Spinal cord (tissue), 10 donors: ENCODE data around the gene SPEG. TPM values are rescaled to one million over a fixed set of nuclear protein-coding genes. Genes with fewer than 3 reads are reported as not detected.
"Not testable (repeated sequence)": the region's sequence is repeated elsewhere in the genome, so short reads cannot be mapped to it uniquely, and the experiment has no call there.

Experiments used
- DNase-seq, 6 donors: peaks; one replicate each; pipeline versions ENCODE4 v3.0.0 to v3.0.0-alpha.2; 2013 to 2015; ENCODE audit warnings: low spot score in 6 of 6, low read depth in 4 of 6
- H3K27ac ChIP-seq: one replicate; pipeline ENCODE4 v1.5.1; 2013; ENCODE audit warnings: low read depth, low read length, control low read depth
- H3K27me3 ChIP-seq: one replicate; pipeline ENCODE4 v1.6.1; 2013; ENCODE audit warnings: low read length; ENCODE audit not compliant: control insufficient read depth, insufficient read depth
- H3K36me3 ChIP-seq: one replicate; pipeline ENCODE4 v1.6.1; 2013; ENCODE audit warnings: low read length; ENCODE audit not compliant: control insufficient read depth, insufficient read depth
- H3K4me1 ChIP-seq: one replicate; pipeline ENCODE4 v1.6.1; 2013; ENCODE audit warnings: low read length; ENCODE audit not compliant: control insufficient read depth, insufficient read depth
- H3K4me3 ChIP-seq: one replicate; pipeline ENCODE4 v1.5.1; 2013; ENCODE audit warnings: low read depth, low read length, control low read depth
- H3K9me3 ChIP-seq: one replicate; pipeline ENCODE4 v1.6.1; 2013; ENCODE audit warnings: low read length; ENCODE audit not compliant: control insufficient read depth, insufficient read depth
- WGBS: methylation state at CpG from one replicate; pipeline ENCODE4 v1.1.5; 2013; ENCODE audit warnings: missing lambda C conversion rate; ENCODE audit not compliant: insufficient coverage; 5-methylcytosine and 5-hydroxymethylcytosine counted together
- polyA plus RNA-seq, 2 donors: library from polyadenylated mRNA; unstranded; fragments of 120-200 nt; gene quantifications; one replicate each; pipeline ENCODE4 v1.2.1, GENCODE V29; 2013; ENCODE audit not compliant: insufficient read length in 2 of 2
- total RNA-seq, 2 donors: library from RNA; depleted of rRNA in 1 of 2; stranded (reverse); fragments of 120-200 nt in 1 of 2; fragments of >200 nt in 1 of 2; gene quantifications; one replicate each; pipeline versions ENCODE4 v1.2.3 to v1.2.4, GENCODE V29; 2013 to 2014
- donor health status: healthy.

Gene SPEG
- total and polyA plus RNA-seq, 4 donors, result 12.2 to 84.2 (median 46.0) TPM

DNA sequence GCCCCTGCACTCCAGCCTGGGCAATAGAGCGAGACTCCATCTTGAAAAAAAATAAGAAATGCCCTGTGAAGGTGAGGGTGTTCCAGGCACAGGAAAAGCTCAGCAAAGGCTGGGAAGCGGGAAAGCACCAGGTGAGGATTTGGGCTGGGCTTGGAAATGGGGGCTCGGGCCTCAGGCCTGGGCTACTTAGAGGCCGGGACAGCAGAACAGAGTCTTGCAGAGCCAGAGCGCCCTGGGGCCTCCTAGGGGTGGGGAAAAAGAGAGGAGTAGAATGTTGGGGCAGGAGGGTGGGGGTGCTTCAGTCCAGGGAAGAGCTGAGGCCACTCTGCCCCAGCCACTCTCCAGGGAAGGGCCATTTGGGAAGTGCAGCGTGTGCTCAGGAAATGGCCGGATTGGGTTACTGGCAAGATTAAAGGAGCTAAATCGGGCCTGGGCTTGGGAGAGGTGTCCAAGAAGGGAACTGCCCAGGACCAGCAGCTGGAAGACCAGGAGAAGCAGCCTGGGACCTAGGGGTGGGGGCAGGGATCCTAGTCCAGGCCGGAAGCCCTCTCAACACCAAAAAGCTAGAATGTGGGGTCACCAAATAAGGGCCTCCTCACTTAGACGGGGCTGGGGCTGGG, 30.2 kb upstream of the SPEG start:
- H3K27ac ChIP-seq, result no peak overlapping the region
- no peaks in the 10 kb centered on the region for H3K36me3 ChIP-seq
- no peaks in the 10 kb centered on the region for H3K27me3 ChIP-seq
- H3K9me3 ChIP-seq, result no peaks in the 10 kb centered on the region
- H3K4me3 ChIP-seq, result no peak overlapping the region
- WGBS, result 85% methylated on average over 9 of the region's 10 CpGs
- no peaks in the 10 kb centered on the region for H3K4me1 ChIP-seq
- DNase-seq, result no peak

GRCh38 chr2:219404954-219405353, 29.7 kb upstream of the SPEG start:
- 69% methylated on average over 6 of the region's 7 CpGs for WGBS
- Histone ChIP-seq H3K27me3 (no peaks in the 10 kb centered on the region), H3K9me3 (no peaks in the 10 kb centered on the region), H3K27ac (no peak overlapping the region), H3K4me1 (no peaks in the 10 kb centered on the region), H3K4me3 (no peak overlapping the region), H3K36me3 (no peaks in the 10 kb centered on the region)
- DNase-seq, result no peak

DNA sequence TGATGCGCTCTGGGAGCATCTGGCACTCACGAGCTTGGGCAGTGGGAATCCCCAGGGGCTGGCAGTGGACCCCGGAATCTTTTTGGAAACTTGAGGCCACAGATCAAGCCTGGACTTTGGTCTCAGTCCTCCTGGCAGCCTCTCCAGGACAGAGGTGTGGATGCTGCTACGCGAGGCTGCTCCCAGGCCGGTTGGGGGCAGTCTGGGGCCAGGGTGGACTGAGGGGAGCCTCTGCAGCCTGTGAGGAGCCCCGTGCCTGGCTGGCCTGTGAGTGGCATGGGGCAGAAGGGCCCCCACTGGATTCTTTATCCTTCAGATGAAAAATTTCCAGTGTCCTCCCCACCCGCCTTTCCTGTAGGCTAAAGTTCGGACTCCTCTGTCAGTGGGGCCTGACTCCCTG, 29.2 kb upstream of the SPEG start:
- H3K27ac ChIP-seq, result no peak overlapping the region
- WGBS, result 71% methylated on average over 7 of the region's 9 CpGs
- no peaks in the 10 kb centered on the region for H3K36me3 ChIP-seq
- H3K9me3 ChIP-seq, result no peaks in the 10 kb centered on the region
- H3K27me3 ChIP-seq, result no peaks in the 10 kb centered on the region
- no peaks in the 10 kb centered on the region for H3K4me1 ChIP-seq
- no peak for DNase-seq
- no peak overlapping the region for H3K4me3 ChIP-seq

DNA sequence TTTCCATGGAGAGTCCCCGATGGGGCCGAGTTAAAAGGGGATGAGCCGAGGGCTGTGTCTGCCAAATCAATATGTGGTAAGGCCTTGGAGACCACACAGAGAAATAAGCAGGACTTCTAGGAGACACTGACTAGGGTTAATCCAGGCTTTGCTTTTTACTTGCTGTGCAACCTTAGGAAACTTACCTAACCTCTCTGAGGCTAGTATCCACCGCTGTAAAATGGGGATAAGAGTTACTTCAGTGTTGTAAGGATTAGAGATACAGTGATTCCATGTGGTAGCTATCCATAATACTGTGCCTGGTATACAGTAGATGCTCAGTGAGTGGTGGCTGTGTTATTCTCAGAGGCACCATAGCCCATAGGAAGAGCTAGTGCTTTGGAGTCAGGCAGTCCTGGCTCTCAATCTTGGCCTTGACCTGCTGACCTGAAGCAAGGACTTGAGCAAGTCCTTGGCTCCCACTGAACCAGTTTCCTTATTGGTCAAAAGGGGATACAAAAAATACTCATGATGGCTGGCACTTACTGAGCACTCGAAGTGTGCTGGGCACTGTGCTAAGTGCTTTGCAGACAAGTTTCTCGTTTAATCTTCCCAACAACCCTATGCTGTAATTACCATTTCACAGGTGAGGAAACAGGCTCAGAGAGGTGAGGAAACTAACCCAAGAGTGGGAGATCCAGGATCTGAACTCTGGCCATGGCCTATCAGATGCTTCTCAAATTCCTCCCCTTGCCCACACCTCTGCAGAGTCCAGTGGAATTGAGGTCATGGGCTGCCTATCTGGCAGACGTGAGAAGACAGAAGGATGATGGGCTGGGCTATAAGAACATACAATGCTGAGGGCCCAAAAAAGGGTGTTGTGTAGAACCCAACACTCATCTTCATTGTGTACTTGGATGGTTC, 28.4 kb upstream of the SPEG start:
- Histone ChIP-seq H3K4me3 (no peak overlapping the region), H3K4me1 (no peaks in the 10 kb centered on the region), H3K9me3 (no peaks in the 10 kb centered on the region), H3K27ac (no peak overlapping the region), H3K36me3 (no peaks in the 10 kb centered on the region), H3K27me3 (no peaks in the 10 kb centered on the region)
- WGBS, result 94% methylated on average over 7 of the region's 7 CpGs
- DNase-seq, result no peak

GRCh38 chr2:219406861-219407230, 27.8 kb upstream of the SPEG start:
- Histone ChIP-seq H3K27ac (no peak overlapping the region), H3K27me3 (no peaks in the 10 kb centered on the region), H3K4me1 (no peaks in the 10 kb centered on the region), H3K9me3 (no peaks in the 10 kb centered on the region), H3K36me3 (no peaks in the 10 kb centered on the region), H3K4me3 (no peak overlapping the region)
- 96% methylated on average over 3 of the region's 3 CpGs for WGBS
- no peak for DNase-seq

GRCh38 chr2:219407343-219407742, 27.3 kb upstream of the SPEG start:
- not testable (repeated sequence) for H3K27ac ChIP-seq, H3K4me3 ChIP-seq, H3K36me3 ChIP-seq, DNase-seq, H3K27me3 ChIP-seq, H3K9me3 ChIP-seq, H3K4me1 ChIP-seq
- 67% methylated on average over 4 of the region's 5 CpGs for WGBS

- WGBS, result 93% methylated on average over 5 of the region's 5 CpGs
- Histone ChIP-seq H3K27me3 (no peaks in the 10 kb centered on the region), H3K36me3 (no peaks in the 10 kb centered on the region), H3K9me3 (no peaks in the 10 kb centered on the region), H3K27ac (no peak overlapping the region), H3K4me3 (no peak overlapping the region), H3K4me1 (no peaks in the 10 kb centered on the region)
- no peak for DNase-seq
Observed at GRCh38 chr2:219408204-219408603, 26.4 kb upstream of the SPEG start.

GRCh38 chr2:219408631-219409030, 26.0 kb upstream of the SPEG start:
- Histone ChIP-seq H3K4me3 (no peak overlapping the region), H3K9me3 (no peaks in the 10 kb centered on the region), H3K27ac (no peak overlapping the region), H3K36me3 (no peaks in the 10 kb centered on the region), H3K27me3 (no peaks in the 10 kb centered on the region), H3K4me1 (no peaks in the 10 kb centered on the region)
- no peak for DNase-seq
- WGBS, result 93% methylated on average over 2 of the region's 8 CpGs

DNA sequence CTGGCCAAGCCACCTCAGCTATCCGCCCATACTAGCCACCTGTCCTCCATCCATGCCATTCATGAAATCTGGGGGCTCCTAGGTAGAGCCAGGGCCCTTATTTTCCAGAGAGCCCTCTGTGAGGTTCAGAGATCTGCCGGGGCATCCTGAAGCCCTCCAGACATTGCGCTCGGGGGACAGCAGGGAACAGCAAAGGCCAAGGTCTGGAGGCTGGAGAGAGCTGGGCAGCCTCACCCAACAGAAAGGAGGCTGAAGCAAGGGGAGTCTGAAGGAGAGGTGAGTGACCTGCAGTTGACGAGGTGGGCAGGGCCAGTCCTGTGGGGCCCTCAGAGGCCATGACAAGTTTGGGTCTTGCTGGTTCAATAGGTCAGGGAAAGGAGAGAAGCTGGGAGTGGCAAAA, 25.0 kb upstream of the SPEG start:
- Histone ChIP-seq H3K27me3 (no peaks in the 10 kb centered on the region), H3K36me3 (no peaks in the 10 kb centered on the region), H3K4me3 (no peak overlapping the region), H3K4me1 (no peaks in the 10 kb centered on the region), H3K9me3 (no peaks in the 10 kb centered on the region), H3K27ac (no peak overlapping the region)
- WGBS, result 98% methylated on average over 5 of the region's 5 CpGs
- no peak for DNase-seq

DNA sequence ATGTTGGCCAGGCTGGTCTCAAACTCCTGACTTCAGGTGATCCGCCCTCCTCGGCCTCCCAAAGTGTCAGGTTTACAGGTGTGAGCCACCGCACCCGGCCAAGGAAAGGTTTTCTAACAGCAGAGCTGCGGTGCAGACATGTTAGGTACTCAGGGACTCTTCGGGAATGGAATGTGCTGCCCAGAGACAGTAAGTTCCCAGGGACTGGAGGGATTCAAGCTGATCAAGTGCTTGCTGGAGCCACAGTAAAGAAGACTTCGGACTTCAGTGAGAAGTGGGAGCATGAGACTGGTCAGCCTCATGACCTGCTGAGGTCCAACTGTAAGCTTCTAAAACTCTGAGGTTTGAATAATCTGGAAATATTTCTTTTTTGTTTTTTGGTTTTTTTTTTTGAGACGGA, 24.3 kb upstream of the SPEG start:
- Histone ChIP-seq H3K4me3 (no peak overlapping the region), H3K27ac (no peak overlapping the region), H3K9me3 (no peaks in the 10 kb centered on the region), H3K27me3 (no peaks in the 10 kb centered on the region), H3K4me1 (no peaks in the 10 kb centered on the region), H3K36me3 (no peaks in the 10 kb centered on the region)
- DNase-seq, result no peak
- WGBS, result 94% methylated on average over 8 of the region's 8 CpGs
